ENCODE data around the gene TPRG1L. TPM values are rescaled to one million over a fixed set of nuclear protein-coding genes. Genes with fewer than 3 reads are reported as not detected.

TPRG1L gene
- total RNA-seq, 6 donors from 2014 or later = 16.6 to 48.3 (median 40.2) TPM

GRCh38 chr1:3627515-3628253 lies 2.9 kb downstream of the TPRG1L start:
- Histone ChIP-seq H3K36me3 (peaks cover 13 to 55% (median 44%) of the 10 kb centered on the region in 4 donors), H3K4me3 (no peak overlapping the region), H3K9me3 (no peaks in the 10 kb centered on the region), H3K27ac (no peak overlapping the region), H3K4me1 (peaks cover 19 to 30% (median 25%) of the 10 kb centered on the region in 4 donors), H3K27me3 (no peaks in the 10 kb centered on the region)
- DNase-seq (no peak), ATAC-seq (ENCODE audit: low FRiP score in 2 of 2) (no peak)
- TF ChIP-seq POLR2AphosphoS5 (IDR thresholded peaks at IDR 0.05) = no peak
- WGBS, 2 donors = 93 to 96% methylated on average over 21 to 26 of the region's 26 CpGs

DNA sequence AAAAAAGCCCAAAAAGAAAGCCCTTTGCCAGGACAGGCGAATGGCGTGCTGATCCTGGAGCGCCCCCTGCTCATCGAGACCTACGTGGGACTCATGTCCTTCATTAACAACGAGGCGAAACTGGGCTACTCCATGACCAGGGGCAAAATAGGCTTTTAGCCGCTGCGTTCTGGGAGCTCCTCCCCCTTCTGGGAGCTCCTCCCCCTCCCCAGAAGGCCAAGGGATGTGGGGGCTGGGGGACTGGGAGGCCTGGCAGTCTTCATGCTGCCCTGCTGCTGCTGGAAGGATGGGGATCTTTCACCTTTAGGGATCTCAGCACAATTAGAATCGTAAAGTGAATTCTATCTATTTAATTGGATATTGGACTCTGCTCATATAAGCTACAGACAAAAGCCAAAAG lies 3.6 kb downstream of the TPRG1L start:
- ATAC-seq (ENCODE audit: low FRiP score in 2 of 2) (no peak), DNase-seq (no peak)
- WGBS, 2 donors = 88 to 95% methylated on average over 10 of the region's 10 CpGs
- Histone ChIP-seq H3K4me3 (no peak overlapping the region), H3K4me1 (peaks cover 14 to 23% (median 18%) of the 10 kb centered on the region in 4 donors), H3K27ac (no peak overlapping the region), H3K9me3 (no peaks in the 10 kb centered on the region), H3K27me3 (no peaks in the 10 kb centered on the region), H3K36me3 (peaks cover 13 to 63% (median 49%) of the 10 kb centered on the region in 4 donors)
- TF ChIP-seq POLR2A (IDR thresholded peaks at IDR 0.05) = no peak
- TF ChIP-seq POLR2AphosphoS5 (IDR thresholded peaks at IDR 0.05) = no peak
- TF ChIP-seq EP300 (IDR thresholded peaks at IDR 0.05) = no peak
- TF ChIP-seq, protein P1, sequence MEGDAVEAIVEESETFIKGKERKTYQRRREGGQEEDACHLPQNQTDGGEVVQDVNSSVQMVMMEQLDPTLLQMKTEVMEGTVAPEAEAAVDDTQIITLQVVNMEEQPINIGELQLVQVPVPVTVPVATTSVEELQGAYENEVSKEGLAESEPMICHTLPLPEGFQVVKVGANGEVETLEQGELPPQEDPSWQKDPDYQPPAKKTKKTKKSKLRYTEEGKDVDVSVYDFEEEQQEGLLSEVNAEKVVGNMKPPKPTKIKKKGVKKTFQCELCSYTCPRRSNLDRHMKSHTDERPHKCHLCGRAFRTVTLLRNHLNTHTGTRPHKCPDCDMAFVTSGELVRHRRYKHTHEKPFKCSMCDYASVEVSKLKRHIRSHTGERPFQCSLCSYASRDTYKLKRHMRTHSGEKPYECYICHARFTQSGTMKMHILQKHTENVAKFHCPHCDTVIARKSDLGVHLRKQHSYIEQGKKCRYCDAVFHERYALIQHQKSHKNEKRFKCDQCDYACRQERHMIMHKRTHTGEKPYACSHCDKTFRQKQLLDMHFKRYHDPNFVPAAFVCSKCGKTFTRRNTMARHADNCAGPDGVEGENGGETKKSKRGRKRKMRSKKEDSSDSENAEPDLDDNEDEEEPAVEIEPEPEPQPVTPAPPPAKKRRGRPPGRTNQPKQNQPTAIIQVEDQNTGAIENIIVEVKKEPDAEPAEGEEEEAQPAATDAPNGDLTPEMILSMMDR (IDR thresholded peaks at IDR 0.05) = no peak

DNA sequence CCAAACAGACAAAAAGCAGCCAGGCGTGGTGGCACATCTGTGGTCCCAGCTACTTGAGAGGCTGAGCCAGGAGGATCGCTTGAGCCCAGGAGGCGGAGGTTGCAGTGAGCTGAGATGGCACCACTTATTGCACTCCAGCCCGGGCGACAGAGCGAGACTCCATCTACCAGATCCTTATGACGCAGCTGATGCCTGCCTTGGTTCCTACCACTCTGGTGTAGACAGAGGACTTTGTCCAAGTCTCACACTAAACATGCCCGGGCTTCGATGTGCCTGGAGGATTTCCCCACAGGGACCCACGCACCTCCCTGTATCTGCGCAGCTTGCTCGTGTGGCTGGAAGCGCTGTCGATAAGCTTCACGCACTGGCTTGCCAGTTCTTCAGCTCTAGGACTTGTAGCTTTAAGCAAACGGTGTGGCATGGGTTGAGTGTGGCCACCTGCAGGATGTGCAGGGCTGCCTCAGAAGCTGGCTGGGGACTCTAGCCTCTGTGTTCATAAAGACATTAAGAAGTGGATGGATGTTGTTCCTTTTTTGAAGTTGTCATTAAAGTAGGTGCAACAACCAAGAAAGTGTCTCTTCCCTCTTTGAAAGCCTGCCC lies 4.8 kb downstream of the TPRG1L start:
- peaks cover 15 to 75% (median 58%) of the 10 kb centered on the region in 4 donors for H3K36me3 ChIP-seq
- ATAC-seq (ENCODE audit: low FRiP score in 2 of 2) = no peak

DNA sequence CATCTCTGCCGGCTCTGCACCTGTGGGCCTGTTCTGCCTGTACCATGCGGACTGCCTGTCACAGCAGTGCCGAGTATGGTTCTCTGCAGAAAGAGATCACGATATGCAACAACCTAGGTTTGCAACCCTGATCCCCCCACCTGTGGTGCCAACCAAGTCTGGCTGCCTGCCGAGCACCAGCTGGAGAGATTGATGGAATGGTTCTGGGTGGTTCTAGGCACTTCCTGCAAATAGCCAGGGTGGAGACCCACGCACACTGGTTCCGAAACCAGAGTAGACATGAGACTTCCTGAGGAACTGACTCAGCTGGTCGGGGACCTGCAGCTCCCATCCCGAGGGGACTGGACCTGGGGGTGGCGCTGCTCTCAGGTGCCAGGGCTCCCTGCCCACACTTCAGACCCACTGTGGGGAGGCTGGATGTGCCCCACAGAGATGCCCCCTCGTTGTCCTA lies 5.4 kb downstream of the TPRG1L start:
- Histone ChIP-seq H3K27ac (no peak overlapping the region), H3K4me1 (peaks cover 8 to 15% (median 11%) of the 10 kb centered on the region in 4 donors), H3K9me3 (no peaks in the 10 kb centered on the region), H3K27me3 (no peaks in the 10 kb centered on the region), H3K4me3 (no peak overlapping the region), H3K36me3 (peaks cover 18 to 80% (median 63%) of the 10 kb centered on the region in 4 donors)
- TF ChIP-seq POLR2A (IDR thresholded peaks at IDR 0.05) = no peak
- TF ChIP-seq EP300 (IDR thresholded peaks at IDR 0.05) = no peak
- no peak for TF ChIP-seq POLR2AphosphoS5 (IDR thresholded peaks at IDR 0.05)
- TF ChIP-seq, protein P1 (IDR thresholded peaks at IDR 0.05) = no peak
- DNase-seq (peak in 1 of 2 donors; percentile 53), ATAC-seq (ENCODE audit: low FRiP score in 2 of 2) (no peak)
- 57 to 66% methylated on average over 7 to 11 of the region's 11 CpGs for WGBS, 2 donors

More for the DNA sequence above, 4.8 kb downstream of the TPRG1L start:
- 91 to 94% methylated on average over 12 to 16 of the region's 16 CpGs for WGBS, 2 donors
- peaks cover 8 to 15% (median 11%) of the 10 kb centered on the region in 4 donors for H3K4me1 ChIP-seq
- no peak for DNase-seq
- no peaks in the 10 kb centered on the region for H3K9me3 ChIP-seq
- TF ChIP-seq POLR2AphosphoS5 (IDR thresholded peaks at IDR 0.05) = no peak
- no peak for TF ChIP-seq POLR2A (IDR thresholded peaks at IDR 0.05)
- TF ChIP-seq, protein P1 (IDR thresholded peaks at IDR 0.05) = no peak
- TF ChIP-seq EP300 (IDR thresholded peaks at IDR 0.05) = no peak
- H3K4me3 ChIP-seq = no peak overlapping the region
- no peak overlapping the region for H3K27ac ChIP-seq
- no peaks in the 10 kb centered on the region for H3K27me3 ChIP-seq

GRCh38 chr1:3630914-3631313 lies 6.1 kb downstream of the TPRG1L start:
- TF ChIP-seq, protein P1 (IDR thresholded peaks at IDR 0.05) = no peak
- TF ChIP-seq EP300 (IDR thresholded peaks at IDR 0.05) (no peak), POLR2AphosphoS5 (IDR thresholded peaks at IDR 0.05) (no peak), POLR2A (IDR thresholded peaks at IDR 0.05) (no peak)
- ATAC-seq (ENCODE audit: low FRiP score in 2 of 2) = no peak
- Histone ChIP-seq H3K4me3 (no peak overlapping the region), H3K4me1 (peaks cover 2 to 9% (median 5%) of the 10 kb centered on the region in 4 donors), H3K27me3 (no peaks in the 10 kb centered on the region), H3K27ac (no peak overlapping the region), H3K9me3 (no peaks in the 10 kb centered on the region), H3K36me3 (peaks cover 18 to 88% (median 69%) of the 10 kb centered on the region in 4 donors)
- WGBS, 2 donors = 91% methylated on average over 5 to 9 of the region's 9 CpGs
- no peak for DNase-seq

Measured in upper lobe of left lung (tissue), 6 donors.